ENCODE results near the gene NEK3.
"Not testable (repeated sequence)": the region's sequence is repeated elsewhere in the genome, so short reads cannot be mapped to it uniquely, and the experiment has no call there.

The NEK3 gene

GRCh38 chr13:52109116-52109670 is 50.2 kb downstream of the NEK3 start:
- DNase-seq: no peak

GRCh38 chr13:52105841-52106240 is 53.6 kb downstream of the NEK3 start:
- DNase-seq: no peak

GRCh38 chr13:52104624-52105023 is 54.8 kb downstream of the NEK3 start:
- no peak for DNase-seq

- DNase-seq: no peak
These were observed 56.0 kb downstream of the NEK3 start for GRCh38 chr13:52103386-52103785.

- not testable (repeated sequence) for DNase-seq
These were observed 57.0 kb downstream of the NEK3 start for GRCh38 chr13:52102423-52102822.

GRCh38 chr13:52097197-52097596 is 62.2 kb downstream of the NEK3 start:
- no peak for DNase-seq

- no peak for DNase-seq
These were observed 62.6 kb downstream of the NEK3 start for GRCh38 chr13:52096748-52097147.

GRCh38 chr13:52096062-52096461 is 63.3 kb downstream of the NEK3 start:
- no peak for DNase-seq

GRCh38 chr13:52092087-52092486 is 67.3 kb downstream of the NEK3 start:
- DNase-seq: no peak

GRCh38 chr13:52091473-52091872 is 67.9 kb downstream of the NEK3 start:
- no peak for DNase-seq

GRCh38 chr13:52085421-52085820 is 74.0 kb downstream of the NEK3 start:
- DNase-seq: no peak

- not testable (repeated sequence) for DNase-seq
These were observed 74.4 kb downstream of the NEK3 start for GRCh38 chr13:52084981-52085380.

All from stimulated activated CD8-positive, alpha-beta memory T cell treated with anti-CD3 and anti-CD28 coated beads, Interleukin-4, amount 100 ng/mL, for 48 hours (primary cell).